ENCODE results near the gene MBIP.
"Not testable (repeated sequence)": the region's sequence is repeated elsewhere in the genome, so short reads cannot be mapped to it uniquely, and the experiment has no call there.

MBIP gene, protein sequence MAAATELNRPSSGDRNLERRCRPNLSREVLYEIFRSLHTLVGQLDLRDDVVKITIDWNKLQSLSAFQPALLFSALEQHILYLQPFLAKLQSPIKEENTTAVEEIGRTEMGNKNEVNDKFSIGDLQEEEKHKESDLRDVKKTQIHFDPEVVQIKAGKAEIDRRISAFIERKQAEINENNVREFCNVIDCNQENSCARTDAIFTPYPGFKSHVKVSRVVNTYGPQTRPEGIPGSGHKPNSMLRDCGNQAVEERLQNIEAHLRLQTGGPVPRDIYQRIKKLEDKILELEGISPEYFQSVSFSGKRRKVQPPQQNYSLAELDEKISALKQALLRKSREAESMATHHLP

GRCh38 chr14:36320200-36320896 lies at the start of gene MBIP:
Gene MBIP (minus strand): TSS chr14:36320637. CDS start chr14:36320588, 49 bp downstream.
- peak; percentile 93 for DNase-seq

DNA sequence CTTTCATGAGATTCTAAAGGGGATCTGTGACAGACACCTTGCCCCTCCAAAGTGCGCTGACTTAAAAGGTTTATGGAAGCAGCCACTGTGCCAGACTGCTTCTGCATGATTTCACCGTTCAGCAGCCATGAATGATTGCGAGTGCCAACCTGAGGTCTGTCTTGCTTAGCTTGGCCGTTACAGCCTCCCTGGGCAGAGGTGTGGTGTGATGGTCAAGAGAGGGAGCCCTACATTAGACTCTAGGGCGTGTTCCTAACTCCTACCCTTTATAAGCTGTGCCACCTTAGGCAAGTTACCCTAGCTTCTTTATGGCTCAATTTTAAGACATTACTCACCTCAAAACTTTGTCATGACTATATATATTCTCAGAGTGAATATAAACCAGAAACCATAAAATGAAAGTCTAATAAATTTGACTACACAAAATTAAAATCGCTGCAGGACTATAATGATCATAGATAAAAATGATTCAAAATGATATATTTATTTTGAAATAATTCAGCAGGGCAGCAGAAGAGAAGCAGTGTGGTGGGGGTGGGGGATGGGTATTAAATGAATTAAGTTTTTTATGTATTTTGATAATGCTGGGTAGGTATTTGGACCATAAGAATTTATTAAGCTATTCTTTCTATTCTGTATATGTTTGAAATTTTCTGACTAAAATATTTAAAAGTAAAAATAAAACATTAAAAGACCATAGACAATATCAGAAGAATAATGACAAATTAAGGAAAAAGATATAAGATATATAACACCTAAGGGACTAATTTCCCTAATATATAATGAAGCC lies 47.7 kb upstream of the MBIP start:
- peak; percentile 9 for DNase-seq

- DNase-seq: no peak
These were observed 45.3 kb upstream of the MBIP start for GRCh38 chr14:36365766-36366165.

DNA sequence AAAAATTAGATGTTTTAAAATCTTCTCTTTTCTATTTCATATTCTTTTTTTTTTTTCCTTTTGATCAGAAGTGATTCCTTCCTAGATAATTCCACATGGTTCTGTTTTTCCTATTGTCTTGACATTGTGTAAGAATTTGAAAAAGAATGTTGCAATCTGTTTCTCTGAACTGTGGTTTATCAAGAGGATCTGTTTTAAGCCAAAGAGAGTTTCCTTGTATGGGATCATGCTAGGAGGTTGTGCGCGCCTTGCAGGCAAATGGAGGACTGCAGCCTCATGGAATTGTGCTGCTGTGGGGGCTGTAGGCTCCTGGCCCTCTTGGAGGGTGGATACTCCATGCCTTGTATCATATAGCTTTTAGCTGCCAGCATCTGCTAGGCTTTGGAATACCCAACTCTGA lies 43.3 kb upstream of the MBIP start:
- no peak for DNase-seq

DNA sequence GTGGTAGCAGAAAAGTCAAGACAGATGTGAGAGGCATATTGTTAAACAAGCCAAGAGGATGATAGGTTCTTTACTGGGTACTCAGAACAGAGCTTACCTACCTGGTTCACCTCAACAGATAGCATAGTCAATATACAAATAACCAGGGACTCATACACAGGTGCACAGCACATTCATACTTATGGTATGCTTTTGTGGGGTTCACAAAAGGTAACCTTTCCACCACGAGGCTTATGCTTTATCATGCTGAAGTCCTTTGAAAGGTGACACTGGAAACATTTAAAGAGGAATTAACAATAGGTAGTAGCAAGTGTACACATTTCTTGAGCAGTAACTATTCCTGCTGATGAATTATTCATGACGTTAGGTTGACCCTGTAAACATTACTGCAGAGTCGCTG lies 42.2 kb upstream of the MBIP start:
- no peak for DNase-seq

- DNase-seq: no peak
These were observed 40.9 kb upstream of the MBIP start for GRCh38 chr14:36361210-36361853.

DNA sequence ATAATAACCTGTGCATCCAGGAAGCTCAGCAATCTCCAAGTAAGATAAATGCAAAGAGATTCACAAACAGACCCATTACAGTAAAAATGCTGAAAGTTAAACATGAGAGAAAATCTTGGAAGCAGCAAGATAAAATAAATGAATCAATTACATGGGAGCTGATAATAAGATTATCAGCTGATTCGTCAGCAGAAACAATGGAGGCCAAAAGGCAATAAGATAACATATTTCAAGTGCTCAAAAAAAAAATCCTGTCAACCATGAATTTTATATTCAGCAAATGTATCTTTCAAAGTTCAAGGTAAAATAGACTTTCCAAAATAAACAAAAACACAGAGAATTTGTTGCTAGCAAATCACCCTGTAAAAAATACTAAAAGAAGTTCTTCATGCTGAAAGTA lies 36.4 kb upstream of the MBIP start:
- DNase-seq: no peak

- DNase-seq: no peak
These were observed 25.6 kb upstream of the MBIP start for GRCh38 chr14:36346052-36346451.

- no peak for DNase-seq
These were observed 23.8 kb upstream of the MBIP start for GRCh38 chr14:36344211-36344610.

DNA sequence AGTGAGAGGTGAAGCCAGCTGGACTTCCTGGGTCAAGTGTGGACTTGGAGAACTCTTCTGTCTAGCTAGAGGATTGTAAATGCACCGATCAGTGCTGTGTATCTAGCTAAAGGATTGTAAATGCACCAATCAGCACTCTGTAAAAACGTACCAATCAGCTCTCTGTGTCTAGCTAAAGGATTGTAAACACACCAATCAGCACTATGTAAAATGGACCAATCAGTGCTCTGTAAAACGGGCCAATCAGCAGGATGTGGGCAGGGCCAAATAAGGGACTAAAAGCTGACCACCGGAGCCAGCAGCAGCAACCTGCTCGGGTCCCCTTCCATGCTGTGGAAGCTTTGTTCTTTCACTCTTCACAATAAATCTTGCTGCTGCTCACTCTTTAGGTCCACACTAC lies 21.4 kb upstream of the MBIP start:
- not testable (repeated sequence) for DNase-seq

GRCh38 chr14:36340276-36340890 lies 19.9 kb upstream of the MBIP start:
- no peak for DNase-seq

GRCh38 chr14:36339816-36340215 lies 19.4 kb upstream of the MBIP start:
- no peak for DNase-seq

- DNase-seq: no peak
These were observed 12.7 kb upstream of the MBIP start for GRCh38 chr14:36333119-36333518.

GRCh38 chr14:36327573-36327972 lies 7.1 kb upstream of the MBIP start:
- not testable (repeated sequence) for DNase-seq

DNA sequence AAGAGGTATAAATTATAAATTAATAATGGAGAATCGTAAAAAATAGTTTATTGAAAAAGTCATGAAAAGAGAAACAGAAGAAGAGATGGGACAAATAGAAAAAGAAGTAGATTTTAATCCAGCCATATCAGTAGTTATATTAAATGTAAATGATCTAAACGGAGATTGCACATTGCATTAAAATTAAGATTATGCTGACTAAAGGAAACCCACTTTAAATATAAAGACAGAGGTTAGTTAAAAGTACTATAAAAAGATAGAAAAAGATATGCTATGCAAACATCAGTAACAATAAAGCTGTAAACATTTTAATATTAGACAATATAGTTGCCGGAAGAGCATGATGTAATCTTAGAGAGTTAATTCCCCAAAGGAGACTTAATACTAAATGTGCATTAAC lies 5.4 kb upstream of the MBIP start:
- DNase-seq: no peak

DNA sequence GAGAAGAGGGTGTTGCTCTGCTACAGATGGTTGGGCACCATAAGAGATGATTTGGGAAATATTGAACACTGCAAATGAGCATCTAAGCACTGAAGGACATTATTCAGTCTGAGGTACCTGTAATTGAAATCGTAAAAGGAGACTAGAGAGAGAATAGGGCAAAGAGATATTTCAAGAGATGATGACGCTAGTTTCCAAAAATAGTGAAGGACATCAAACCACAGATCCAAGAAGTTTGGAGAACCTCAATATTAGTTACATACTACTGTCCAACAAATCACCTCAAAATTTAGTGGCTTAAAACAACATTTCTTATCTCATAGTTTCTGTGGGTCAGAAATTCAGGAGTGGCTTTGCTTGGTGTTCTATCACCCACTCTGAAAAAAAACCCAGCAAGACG lies 4.5 kb upstream of the MBIP start:
- no peak for DNase-seq

GRCh38 chr14:36320897-36321381 lies 502 bp upstream of the MBIP start:
- DNase-seq: no peak

- no peak for DNase-seq
These were observed 588 bp downstream of the MBIP start for GRCh38 chr14:36319899-36320199.

GRCh38 chr14:36317650-36318049 lies 2.8 kb downstream of the MBIP start:
- no peak for DNase-seq

- no peak for DNase-seq
These were observed 4.3 kb downstream of the MBIP start for GRCh38 chr14:36316131-36316530.

GRCh38 chr14:36315159-36315853 lies 5.1 kb downstream of the MBIP start:
- DNase-seq: no peak

DNA sequence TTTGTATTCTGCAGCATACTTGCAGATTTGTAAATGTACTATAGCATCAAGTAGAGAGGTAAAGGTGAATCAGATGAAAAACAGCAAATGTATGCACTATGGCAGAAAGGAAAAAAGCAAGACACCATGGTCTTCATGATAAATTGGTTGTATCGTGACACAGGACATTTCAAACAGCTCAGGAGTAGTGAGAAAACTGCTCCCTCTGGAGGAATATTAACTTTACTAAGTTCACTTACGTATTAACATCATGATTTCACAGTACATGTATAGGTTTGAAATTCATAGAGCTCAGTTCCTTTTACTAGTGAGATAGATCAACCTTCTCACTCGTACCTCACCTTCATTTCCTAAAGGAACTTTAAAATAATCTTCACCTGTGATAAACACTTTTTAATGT lies 6.5 kb downstream of the MBIP start:
- no peak for DNase-seq

Data from retina (tissue), 1 donor.